Muscle of leg (tissue), 11 donors: ENCODE data around the gene CEACAM8. TPM values are rescaled to one million over a fixed set of nuclear protein-coding genes. Genes with fewer than 3 reads are reported as not detected.
A peak's percentile ranks its signal among the peaks of the same experiment; 100 is the strongest.
"Not testable (repeated sequence)": the region's sequence is repeated elsewhere in the genome, so short reads cannot be mapped to it uniquely, and the experiment has no call there.

Source experiments
- DNase-seq: peaks from one replicate; pipeline ENCODE4 v3.0.0; 2013
- H3K27ac ChIP-seq: one replicate; pipeline ENCODE4 v1.5.1; 2013; ENCODE audit warnings: mild to moderate bottlenecking, low read length, control low read depth
- H3K27me3 ChIP-seq: one replicate; pipeline ENCODE4 v1.6.1; 2013; ENCODE audit warnings: low read length; ENCODE audit not compliant: control insufficient read depth, insufficient read depth
- H3K36me3 ChIP-seq: one replicate; pipeline ENCODE4 v1.6.1; 2013; ENCODE audit warnings: low read length; ENCODE audit not compliant: control insufficient read depth, insufficient read depth
- H3K4me1 ChIP-seq: one replicate; pipeline ENCODE4 v1.6.1; 2013; ENCODE audit warnings: low read length; ENCODE audit not compliant: control insufficient read depth, insufficient read depth
- H3K4me3 ChIP-seq: one replicate; pipeline ENCODE4 v1.5.1; 2013; ENCODE audit warnings: low read length, control low read depth
- H3K9me3 ChIP-seq: replicated peaks from 2 replicates; pipeline ENCODE4 v1.6.1; 2013; ENCODE audit warnings: low read depth, low read length; ENCODE audit not compliant: control insufficient read depth
- WGBS: methylation state at CpG from one replicate; pipeline ENCODE4 v1.1.5; 2013; ENCODE audit warnings: missing lambda C conversion rate; ENCODE audit not compliant: insufficient coverage; 5-methylcytosine and 5-hydroxymethylcytosine counted together
- polyA plus RNA-seq, 8 donors: library from polyadenylated mRNA; unstranded; fragments of 120-200 nt; gene quantifications; one replicate each; pipeline versions ENCODE4 v1.2.1 to v1.2.3, GENCODE V29; 2013; ENCODE audit warnings: inconsistent platforms in 1 of 8, low replicate concordance in 1 of 8; ENCODE audit not compliant: insufficient read length in 8 of 8, insufficient read depth in 1 of 8
- total RNA-seq: library from RNA; stranded (reverse); fragments of 120-200 nt; gene quantifications from one replicate; pipeline ENCODE4 v1.2.4, GENCODE V29; 2013

The CEACAM8 gene
- total and polyA plus RNA-seq, 9 donors: 0.04 to 0.38 (median 0.25) TPM

DNA sequence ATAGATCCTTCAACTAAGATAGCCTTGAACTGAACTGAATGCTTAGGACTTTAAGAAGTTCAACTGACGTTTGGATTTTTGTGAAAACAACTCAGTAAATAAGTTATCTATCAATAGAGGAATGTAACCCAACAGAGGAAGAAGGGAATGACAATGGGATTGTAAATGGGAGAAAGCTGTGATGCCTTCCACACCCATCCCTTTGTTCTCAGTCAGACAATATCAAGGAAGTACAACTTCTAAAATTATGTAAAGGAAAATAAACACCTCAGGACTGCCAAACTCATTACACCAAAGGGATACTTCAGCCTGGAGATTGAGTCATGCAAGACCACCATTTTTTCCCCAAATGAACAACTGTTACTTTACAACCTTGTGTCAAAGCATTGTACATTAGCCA, 21.1 kb downstream of the CEACAM8 start:
- DNase-seq: no peak
- H3K36me3 ChIP-seq: no peaks in the 10 kb centered on the region
- H3K27me3 ChIP-seq: no peaks in the 10 kb centered on the region
- no peak overlapping the region for H3K27ac ChIP-seq
- no CpG with 5 or more reads among the region's 1 CpG for WGBS
- H3K4me1 ChIP-seq: no peaks in the 10 kb centered on the region
- no peaks in the 10 kb centered on the region for H3K9me3 ChIP-seq
- no peak overlapping the region for H3K4me3 ChIP-seq

DNA sequence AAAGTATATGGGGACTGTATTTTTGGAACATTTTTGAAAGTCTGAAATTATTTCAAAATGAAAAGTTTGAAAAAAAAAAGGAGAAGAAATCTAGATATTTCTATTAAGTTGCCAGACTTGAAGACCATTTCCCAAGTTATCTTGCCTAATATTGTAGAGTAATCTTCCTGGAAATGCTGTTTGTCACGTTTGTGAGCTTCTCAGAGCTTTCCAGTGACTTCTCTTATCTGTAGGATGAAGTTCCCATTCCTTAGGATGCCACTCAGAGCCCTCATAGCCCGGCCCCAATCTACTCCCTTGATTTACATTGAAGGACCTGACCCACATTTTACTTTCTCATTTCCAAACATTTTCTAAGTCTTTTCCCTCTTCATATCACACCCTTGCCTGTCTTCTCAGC, 23.6 kb downstream of the CEACAM8 start:
- H3K36me3 ChIP-seq: no peaks in the 10 kb centered on the region
- no peak overlapping the region for H3K4me3 ChIP-seq
- 65% methylated on average over 2 of the region's 2 CpGs for WGBS
- no peaks in the 10 kb centered on the region for H3K27me3 ChIP-seq
- no peak overlapping the region for H3K27ac ChIP-seq
- no peaks in the 10 kb centered on the region for H3K4me1 ChIP-seq
- DNase-seq: no peak
- no peaks in the 10 kb centered on the region for H3K9me3 ChIP-seq

DNA sequence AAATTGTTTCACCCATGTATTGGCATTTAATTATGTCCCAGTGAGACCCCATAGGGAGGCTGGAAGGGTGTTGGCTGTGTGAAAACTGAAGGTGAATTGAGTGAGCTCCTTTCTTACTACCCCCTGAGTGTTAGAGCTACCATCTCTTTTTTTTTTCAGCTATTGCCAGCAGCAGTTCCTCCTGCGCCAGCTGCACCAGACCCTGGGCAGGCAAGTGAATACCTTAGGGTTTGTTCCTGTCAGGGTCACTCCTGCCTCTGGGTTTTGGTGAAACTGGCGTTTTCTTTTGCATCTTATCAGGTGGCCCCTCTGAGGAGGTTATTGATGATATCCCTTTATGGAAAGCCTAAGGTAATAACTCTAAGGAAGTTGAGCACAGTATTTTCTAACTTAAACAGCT, 25.5 kb downstream of the CEACAM8 start:
- Histone ChIP-seq H3K4me1 (peaks cover 2% of the 10 kb centered on the region), H3K9me3 (no peaks in the 10 kb centered on the region), H3K27ac (no peak overlapping the region), H3K4me3 (no peak overlapping the region), H3K27me3 (no peaks in the 10 kb centered on the region), H3K36me3 (no peaks in the 10 kb centered on the region)
- no peak for DNase-seq
- WGBS: 100% methylated on average over 1 of the region's 2 CpGs

DNA sequence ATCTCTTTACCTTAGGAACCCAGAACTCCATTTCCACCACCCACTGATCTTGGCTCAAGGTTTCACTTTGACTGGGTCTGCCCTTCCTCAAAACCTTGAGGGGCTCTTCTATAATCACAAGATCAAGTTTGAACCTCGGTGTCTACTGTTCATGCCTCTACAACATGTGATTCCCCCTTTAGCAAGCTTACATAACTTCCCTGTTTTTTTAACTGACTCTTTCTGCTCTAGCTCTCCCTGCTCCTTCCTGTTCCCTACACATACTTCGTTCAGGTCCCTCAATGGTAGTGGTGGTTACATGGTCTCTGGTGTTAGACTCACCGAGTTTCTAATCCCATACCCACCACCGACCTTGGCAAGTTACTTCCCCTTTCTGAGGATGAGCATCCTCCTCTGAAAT, 26.7 kb downstream of the CEACAM8 start:
- no peaks in the 10 kb centered on the region for H3K9me3 ChIP-seq
- no peak overlapping the region for H3K4me3 ChIP-seq
- H3K4me1 ChIP-seq: peaks cover 7% of the 10 kb centered on the region
- no peaks in the 10 kb centered on the region for H3K36me3 ChIP-seq
- H3K27ac ChIP-seq: no peak overlapping the region
- 82% methylated on average over 1 of the region's 4 CpGs for WGBS
- no peaks in the 10 kb centered on the region for H3K27me3 ChIP-seq
- DNase-seq: no peak

DNA sequence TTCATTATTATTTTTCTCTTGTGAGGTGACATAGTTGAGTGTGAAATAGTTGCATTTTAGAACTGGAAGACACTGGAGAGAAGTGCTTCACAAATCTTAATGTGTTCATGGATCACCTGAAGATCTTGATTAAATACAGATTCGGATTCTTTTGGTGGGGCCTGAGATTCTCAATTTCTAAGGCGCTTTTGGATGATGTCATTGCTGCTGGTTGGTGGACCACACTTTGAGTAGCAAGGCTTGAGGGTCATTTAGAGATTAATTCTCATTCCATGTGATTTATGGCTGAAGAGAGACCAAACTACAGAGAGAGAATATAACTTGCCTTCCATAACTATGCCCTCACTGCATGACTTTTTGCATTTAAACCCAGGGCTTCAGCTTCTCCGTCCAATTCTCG, 27.2 kb downstream of the CEACAM8 start:
- no peak overlapping the region for H3K27ac ChIP-seq
- no peaks in the 10 kb centered on the region for H3K36me3 ChIP-seq
- H3K4me1 ChIP-seq: peaks cover 7% of the 10 kb centered on the region
- no peak for DNase-seq
- H3K4me3 ChIP-seq: no peak overlapping the region
- H3K9me3 ChIP-seq: no peaks in the 10 kb centered on the region
- 95% methylated on average over 4 of the region's 4 CpGs for WGBS
- no peaks in the 10 kb centered on the region for H3K27me3 ChIP-seq

DNA sequence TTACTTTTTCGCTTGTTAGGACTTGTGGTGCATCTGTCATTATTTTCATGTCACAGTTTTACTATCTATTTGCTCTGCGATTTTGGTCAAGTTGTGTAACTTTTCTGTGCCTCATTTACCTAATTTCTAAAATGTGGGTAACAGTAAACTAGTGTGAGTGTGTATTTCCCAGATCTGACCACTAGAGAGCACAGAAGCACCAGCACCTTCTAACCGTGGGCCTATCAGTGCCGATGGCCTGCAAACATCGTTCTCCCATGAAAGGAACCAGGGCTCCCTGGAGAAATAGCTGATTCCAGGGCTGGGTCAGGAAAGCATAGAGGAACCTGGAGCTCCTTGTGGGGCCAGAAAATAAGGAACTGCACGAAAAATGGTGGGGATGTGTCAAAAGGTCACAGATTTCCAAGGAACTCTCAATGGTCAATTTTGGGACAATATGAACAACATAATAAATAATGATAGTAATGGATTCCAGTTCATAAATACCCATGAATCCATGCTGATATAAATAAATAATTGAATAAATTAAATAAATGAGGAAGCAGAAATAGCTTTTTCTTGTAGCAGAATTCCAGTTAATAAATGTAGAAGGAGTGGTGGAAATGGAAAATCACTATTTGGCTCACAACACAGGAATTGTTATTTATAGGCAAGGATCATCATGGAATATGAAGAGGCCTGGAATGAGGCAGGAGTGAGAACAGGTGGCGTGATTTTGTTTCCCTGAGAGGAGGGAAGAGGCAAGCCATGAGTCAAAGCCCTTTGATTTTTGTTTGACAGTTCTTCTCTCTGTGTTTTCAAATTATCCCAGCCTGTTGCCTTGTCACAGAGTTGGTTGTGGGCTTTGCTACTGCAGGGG, 31.1 kb downstream of the CEACAM8 start:
- WGBS: 0% methylated on average over 3 of the region's 7 CpGs
- H3K27me3 ChIP-seq: peaks cover 4% of the 10 kb centered on the region
- H3K27ac ChIP-seq: no peak overlapping the region
- H3K4me1 ChIP-seq: peaks cover 7% of the 10 kb centered on the region
- no peaks in the 10 kb centered on the region for H3K36me3 ChIP-seq
- no peak overlapping the region for H3K4me3 ChIP-seq
- DNase-seq: peak; percentile 36
- H3K9me3 ChIP-seq: no peaks in the 10 kb centered on the region

DNA sequence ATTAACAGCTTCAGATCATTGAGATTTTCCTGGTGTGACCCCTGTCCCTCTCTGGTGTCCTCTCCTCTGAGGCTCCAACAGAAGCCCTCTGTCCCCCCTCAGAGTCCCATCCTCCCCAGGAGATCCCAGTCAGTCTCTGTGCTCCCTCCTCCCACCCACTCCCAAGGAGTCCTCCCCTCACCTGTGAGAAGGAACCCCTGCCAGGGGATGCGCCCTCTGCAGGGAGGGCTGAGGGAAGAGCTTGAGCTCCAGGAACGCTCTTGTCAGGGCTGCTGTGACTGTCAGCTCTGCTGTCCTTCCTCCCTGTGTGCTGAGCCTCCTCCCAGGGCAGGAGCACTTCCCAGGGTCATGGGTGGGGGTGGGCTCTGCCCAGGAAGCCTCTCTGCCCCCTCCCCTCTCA, 33.2 kb downstream of the CEACAM8 start:
- H3K27me3 ChIP-seq: peaks cover 4% of the 10 kb centered on the region
- no peaks in the 10 kb centered on the region for H3K36me3 ChIP-seq
- DNase-seq: no peak
- no peak overlapping the region for H3K27ac ChIP-seq
- no peak overlapping the region for H3K4me3 ChIP-seq
- peaks cover 7% of the 10 kb centered on the region for H3K4me1 ChIP-seq
- H3K9me3 ChIP-seq: no peaks in the 10 kb centered on the region
- WGBS: 71% methylated on average over 1 of the region's 2 CpGs

DNA sequence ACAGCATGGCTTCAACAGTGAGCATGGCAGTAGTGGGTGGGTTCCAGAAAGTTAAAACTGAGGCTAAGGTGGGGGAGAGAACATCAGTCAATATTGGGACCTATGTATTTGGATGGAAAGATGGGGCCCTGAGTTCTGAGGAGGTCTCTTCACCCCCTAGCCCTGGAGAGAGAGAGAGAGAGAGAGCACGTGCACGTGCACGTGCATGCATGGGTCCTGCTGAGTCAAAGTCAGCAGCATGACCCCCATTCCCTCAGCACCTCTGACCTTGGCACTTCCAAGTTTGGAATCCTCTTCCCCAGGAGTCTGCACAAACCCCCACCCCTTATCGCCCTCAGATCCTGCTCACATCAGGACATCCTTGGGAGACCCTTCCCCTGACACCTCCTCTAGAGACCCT, 34.0 kb downstream of the CEACAM8 start:
- 63% methylated on average over 1 of the region's 4 CpGs for WGBS
- Histone ChIP-seq H3K27ac (no peak overlapping the region), H3K4me1 (peaks cover 7% of the 10 kb centered on the region), H3K9me3 (no peaks in the 10 kb centered on the region), H3K4me3 (no peak overlapping the region), H3K36me3 (no peaks in the 10 kb centered on the region), H3K27me3 (peaks cover 4% of the 10 kb centered on the region)
- DNase-seq: no peak

DNA sequence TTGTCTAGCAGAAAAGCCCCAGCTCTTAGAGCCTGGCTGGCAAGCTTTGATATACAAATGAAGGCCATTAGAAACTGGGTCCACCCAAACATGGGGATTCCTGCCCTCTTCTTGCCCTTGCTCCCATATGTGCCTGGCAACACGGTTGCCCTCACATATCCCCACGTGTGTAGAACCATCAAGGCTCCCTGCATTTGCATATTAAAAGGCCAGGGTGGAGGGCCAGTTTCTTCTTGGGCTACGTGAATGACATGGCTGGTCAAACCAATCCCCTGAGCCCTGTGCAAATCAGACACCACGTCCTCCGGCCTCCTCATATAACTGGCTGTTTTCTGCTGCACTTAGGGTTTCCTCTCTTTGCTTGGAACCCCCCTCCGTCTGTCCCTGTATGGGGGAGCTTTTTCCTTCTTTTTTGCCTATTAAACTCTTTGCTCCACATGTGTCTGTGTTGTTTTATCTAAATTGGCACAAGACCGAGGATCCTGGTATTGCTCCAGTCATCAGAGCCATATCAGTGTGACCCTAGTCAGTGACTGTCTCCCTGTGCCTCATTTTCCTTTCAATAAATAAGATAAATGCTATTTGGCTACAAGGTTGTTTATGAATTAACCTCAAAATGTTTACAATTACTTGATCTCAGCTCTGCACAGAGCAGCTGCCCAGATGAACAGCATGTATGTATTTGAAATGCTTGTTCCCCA, 36.1 kb downstream of the CEACAM8 start:
- H3K36me3 ChIP-seq: no peaks in the 10 kb centered on the region
- no peak overlapping the region for H3K4me3 ChIP-seq
- H3K27me3 ChIP-seq: peaks cover 4% of the 10 kb centered on the region
- WGBS: 12% methylated on average over 3 of the region's 7 CpGs
- no peaks in the 10 kb centered on the region for H3K9me3 ChIP-seq
- H3K27ac ChIP-seq: no peak overlapping the region
- no peak for DNase-seq
- peaks cover 12% of the 10 kb centered on the region for H3K4me1 ChIP-seq

DNA sequence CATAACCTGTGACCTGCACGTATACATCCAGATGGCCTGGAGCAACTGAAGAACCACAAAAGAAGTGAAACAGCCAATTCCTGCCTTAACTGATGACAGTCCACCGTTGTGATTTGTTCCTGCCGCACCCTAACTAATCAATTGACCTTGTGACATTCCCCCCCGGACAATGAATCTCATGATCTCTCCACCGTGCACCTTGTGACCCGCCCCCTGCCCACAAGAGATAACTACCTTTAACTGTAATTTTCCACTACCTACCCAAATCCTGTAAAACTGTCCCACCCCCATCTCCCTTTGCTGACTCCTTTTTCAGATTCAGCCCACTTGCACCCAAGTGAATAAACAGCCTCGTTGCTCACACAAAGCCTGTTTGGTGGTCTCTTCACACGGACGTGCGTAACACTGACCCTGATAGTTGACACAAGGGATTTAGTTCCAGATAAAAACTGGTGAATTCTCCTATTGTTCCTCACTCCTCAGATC, 37.3 kb downstream of the CEACAM8 start:
- 72% methylated on average over 10 of the region's 10 CpGs for WGBS
- not testable (repeated sequence) for H3K27me3 ChIP-seq, H3K27ac ChIP-seq, H3K4me3 ChIP-seq, H3K9me3 ChIP-seq, H3K36me3 ChIP-seq, DNase-seq
- H3K4me1 ChIP-seq: peaks cover 11% of the 10 kb centered on the region
